GM18499 (cell line): ENCODE measurements around the gene STKLD1.
"Not testable (repeated sequence)": the region's sequence is repeated elsewhere in the genome, so short reads cannot be mapped to it uniquely, and the experiment has no call there.

Source experiments
- ATAC-seq: cut with Tn5 transposase; IDR thresholded peaks from one replicate; pipeline ENCODE4 v1.9.1; 2021; ENCODE audit warnings: moderate number of reproducible peaks; ENCODE audit not compliant: insufficient read depth, unreplicated experiment

STKLD1 gene

GRCh38 chr9:133430244-133430643 is 54.1 kb downstream of the STKLD1 start:
- ATAC-seq = no peak

- no peak for ATAC-seq
Observed at GRCh38 chr9:133433351-133433843, 57.2 kb downstream of the STKLD1 start.

GRCh38 chr9:133436681-133437080 is 60.5 kb downstream of the STKLD1 start:
- no peak for ATAC-seq

DNA sequence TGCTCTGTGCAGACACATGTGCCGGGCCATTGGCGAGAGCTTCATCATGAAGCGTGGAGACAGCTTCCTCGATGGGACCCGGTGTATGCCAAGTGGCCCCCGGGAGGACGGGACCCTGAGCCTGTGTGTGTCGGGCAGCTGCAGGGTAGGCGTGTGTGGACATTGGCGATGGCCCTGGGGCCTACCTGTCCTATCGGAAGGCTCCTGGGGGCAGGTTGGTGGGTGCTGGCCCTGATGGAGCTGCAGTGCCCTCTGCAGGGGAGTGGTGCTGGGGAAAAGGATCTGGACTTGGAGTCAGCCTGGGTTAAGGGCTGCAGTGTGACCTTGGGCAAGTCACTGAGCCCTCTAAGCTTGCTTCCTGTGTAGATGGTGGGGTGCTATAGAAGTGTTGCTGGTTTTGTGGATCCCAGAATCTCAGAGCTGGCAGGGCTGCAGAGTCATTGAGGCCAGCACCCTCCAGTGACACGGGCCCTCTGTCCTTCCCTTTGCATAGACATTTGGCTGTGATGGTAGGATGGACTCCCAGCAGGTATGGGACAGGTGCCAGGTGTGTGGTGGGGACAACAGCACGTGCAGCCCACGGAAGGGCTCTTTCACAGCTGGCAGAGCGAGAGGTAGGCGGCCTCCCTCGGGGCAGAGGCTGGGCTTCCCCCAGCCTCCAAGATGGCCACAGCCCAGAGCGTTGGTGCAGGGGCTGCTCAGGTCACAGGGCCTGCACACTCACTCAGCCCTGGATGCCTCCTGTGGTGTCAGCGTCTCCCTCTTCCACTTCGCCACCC is 61.8 kb downstream of the STKLD1 start:
- no peak for ATAC-seq

DNA sequence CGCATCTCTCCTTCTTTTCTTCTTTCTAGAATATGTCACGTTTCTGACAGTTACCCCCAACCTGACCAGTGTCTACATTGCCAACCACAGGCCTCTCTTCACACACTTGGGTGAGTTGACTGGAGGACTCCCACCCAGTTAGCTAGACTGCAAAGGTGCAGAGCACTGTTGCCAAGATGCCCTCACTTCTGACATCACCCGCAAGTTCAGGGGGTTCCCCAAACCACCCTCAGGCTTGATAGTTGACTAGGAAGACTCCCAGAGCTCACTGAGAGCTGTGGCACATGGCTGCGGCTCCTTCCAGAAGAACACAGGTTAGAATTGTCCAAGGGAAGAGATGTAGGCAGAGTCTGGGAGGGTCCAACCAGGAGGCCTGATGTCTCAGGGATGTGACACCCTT is 63.2 kb downstream of the STKLD1 start:
- ATAC-seq = no peak

GRCh38 chr9:133440874-133441273 is 64.7 kb downstream of the STKLD1 start:
- ATAC-seq = no peak

GRCh38 chr9:133441571-133441970 is 65.4 kb downstream of the STKLD1 start:
- no peak for ATAC-seq

DNA sequence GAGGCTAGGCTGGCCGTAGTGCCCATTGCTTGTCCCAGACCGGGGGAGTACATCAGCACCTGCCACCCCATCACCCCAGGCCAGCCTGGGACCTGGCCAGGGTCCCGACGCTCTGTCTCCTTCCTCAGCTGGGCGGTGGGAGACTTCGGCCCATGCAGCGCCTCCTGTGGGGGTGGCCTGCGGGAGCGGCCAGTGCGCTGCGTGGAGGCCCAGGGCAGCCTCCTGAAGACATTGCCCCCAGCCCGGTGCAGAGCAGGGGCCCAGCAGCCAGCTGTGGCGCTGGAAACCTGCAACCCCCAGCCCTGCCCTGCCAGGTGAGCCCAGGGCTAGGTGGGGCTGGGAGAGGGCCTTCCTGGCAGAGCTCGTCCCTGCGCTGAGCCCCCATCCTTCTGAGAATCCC is 67.1 kb downstream of the STKLD1 start:
- no peak for ATAC-seq

DNA sequence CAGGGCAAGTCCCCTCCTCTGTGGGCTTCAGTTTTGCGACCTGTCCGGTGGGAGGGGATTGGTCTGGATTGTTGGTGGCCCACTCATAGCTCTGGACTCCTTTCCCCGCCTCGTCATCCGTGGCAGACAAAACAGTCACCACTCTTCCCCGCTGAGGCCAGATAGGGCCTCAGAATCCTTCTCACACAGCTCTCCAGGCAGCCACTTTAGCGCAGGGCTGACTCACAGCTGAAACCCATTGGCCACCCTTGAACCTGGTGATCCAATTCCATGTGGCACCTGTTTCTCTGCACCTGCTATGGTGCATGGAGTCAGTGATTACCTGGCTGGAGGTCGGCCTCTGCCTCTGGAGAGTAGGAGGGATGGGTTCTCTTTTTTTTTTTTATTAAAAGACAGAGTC is 67.8 kb downstream of the STKLD1 start:
- ATAC-seq = no peak

DNA sequence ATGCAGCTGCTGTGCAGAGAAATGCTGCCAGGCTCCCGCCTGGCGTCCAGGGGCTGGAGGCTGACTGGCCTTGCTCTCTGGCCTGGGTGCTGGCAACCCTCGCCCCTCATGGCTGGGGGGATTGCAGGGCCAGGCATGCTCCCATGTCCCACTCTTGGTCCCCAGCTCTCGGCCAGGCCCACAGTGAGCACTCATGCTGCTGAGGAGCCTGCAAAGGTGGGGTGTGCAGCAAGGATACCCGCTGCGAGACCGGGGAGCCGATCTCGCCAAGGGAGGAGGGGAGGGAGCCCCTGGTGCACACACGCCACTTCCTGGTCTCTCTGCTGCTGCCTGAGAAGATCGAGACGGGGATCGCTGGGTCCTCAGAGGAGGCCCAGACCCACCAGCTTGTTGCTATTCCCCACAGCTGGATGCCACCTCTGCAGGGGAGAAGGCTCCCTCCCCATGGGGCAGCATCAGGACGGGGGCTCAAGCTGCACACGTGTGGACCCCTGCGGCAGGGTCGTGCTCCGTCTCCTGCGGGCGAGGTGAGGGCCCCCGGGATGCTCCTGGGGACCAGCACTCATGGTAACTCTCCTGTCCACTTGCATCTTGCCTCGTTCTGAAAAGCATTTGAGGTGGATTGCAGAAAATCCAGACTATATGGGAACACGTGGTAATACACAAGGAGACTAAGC is 69.3 kb downstream of the STKLD1 start:
- ATAC-seq = no peak

- no peak for ATAC-seq
Observed at GRCh38 chr9:133448487-133448972, 72.4 kb downstream of the STKLD1 start.

DNA sequence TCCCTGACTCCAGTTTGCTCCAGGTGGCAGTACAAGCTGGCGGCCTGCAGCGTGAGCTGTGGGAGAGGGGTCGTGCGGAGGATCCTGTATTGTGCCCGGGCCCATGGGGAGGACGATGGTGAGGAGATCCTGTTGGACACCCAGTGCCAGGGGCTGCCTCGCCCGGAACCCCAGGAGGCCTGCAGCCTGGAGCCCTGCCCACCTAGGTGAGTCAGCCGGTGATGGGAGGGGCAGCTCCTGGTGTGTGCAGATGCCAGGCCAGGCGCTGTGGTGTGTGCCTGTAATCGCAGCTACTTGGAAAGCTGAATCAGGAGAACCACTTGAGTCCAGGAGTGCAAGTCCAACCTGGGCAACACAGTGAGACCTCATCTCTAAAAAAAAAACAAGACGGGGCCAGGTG is 73.6 kb downstream of the STKLD1 start:
- no peak for ATAC-seq

DNA sequence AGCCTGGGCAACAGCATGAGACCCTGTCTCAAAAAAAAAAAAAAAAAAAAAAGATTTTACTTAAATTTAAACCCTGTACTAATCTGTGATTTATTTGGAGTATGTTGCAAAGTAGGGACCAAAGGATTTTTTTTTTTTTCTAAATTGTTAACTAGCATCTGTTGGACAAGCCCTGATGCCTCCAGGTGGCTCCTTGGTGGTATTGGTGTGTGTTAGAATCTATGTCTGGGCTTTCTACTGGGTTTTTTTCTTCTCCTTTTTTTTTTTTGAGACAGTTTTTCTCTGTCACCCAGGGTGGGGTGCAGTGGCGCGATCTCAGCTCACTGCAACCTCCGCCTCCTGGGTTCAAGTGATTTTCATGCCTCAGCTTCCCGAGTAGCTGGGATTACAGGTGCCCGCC is 75.7 kb downstream of the STKLD1 start:
- not testable (repeated sequence) for ATAC-seq

DNA sequence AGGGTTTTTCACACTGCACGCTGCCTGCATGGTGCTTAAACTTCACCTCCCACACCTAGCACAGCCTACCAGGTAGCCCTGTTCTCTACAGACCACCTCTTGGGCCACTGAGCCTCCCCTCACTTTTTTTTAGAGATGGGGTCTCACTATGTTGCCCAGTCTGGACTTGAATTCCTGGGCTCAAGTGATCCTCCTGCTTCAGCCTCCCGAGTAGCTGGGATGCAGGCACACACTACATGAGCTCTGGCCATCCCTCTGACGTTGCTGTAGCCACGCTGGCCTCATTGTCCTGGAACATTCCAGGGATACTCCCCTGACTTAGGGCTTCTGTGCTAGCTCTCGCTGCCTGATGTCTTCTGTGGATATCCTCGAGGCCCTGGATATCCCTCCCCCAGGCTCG is 76.4 kb downstream of the STKLD1 start:
- ATAC-seq = no peak

- no peak for ATAC-seq
Observed at GRCh38 chr9:133453651-133454050, 77.5 kb downstream of the STKLD1 start.

DNA sequence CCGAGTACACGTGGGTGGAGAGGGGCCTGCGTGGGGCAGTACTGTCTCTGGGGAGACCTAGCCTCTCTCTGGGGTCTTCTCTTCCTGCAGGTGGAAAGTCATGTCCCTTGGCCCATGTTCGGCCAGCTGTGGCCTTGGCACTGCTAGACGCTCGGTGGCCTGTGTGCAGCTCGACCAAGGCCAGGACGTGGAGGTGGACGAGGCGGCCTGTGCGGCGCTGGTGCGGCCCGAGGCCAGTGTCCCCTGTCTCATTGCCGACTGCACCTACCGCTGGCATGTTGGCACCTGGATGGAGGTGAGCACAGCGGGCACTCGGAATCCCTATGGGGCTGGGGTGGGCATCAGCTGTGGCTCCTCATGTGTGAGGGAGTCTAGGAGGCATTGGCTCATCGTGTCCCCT is 78.2 kb downstream of the STKLD1 start:
- no peak for ATAC-seq

DNA sequence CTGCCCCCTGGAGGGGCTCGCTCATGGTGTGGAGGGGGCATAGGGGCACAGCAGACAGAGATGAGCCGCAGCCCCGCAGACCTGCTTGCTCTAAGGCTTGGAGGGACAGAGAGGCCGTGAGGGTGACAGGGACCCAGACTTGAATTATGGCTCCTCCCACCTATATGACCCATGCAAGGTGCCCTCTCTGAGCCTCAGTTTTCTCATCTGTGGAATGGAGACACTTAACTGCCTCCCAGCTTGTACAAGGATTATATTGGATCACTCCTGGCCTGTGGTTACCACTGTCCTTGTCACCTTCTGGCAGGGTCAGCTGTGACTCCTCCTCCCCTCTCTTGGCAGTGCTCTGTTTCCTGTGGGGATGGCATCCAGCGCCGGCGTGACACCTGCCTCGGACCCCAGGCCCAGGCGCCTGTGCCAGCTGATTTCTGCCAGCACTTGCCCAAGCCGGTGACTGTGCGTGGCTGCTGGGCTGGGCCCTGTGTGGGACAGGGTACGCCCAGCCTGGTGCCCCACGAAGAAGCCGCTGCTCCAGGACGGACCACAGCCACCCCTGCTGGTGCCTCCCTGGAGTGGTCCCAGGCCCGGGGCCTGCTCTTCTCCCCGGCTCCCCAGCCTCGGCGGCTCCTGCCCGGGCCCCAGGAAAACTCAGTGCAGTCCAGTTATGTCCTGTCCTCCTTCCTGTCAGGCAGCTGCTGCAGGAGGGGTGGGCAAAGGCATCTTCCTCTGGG is 78.9 kb downstream of the STKLD1 start:
- ATAC-seq = no peak
